GM19099 (cell line): ENCODE measurements around the gene PIMREG.

Experiments
- POLR2A ChIP-seq: IDR thresholded peaks from 3 replicates; pipeline ENCODE4 v1.6.1; 2011; ENCODE audit warnings: low read depth; ENCODE audit not compliant: insufficient read length; ENCODE audit errors: extremely low read depth

The PIMREG gene

GRCh38 chr17:6428207-6428965, 15.9 kb upstream of the PIMREG start:
- TF ChIP-seq POLR2A = no peak

DNA sequence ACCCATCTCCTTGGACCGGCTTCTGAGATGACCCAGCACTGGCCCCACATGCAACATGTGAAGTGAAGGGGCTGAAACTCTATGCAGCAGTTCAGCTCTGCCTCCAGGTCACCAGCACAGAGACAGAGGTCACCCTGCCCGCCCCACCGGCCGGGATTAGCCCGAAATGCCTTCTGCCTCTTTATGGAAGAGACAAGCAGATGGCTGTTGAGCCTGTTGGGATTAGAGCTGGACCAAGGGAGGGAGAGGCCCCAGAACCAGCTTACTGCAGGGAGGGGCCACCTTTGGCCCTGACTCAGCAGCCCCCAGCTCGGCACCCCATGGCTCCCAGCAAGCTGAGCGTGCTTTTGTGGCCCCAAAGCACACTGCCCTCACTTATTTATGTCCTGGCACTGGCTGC, 15.0 kb upstream of the PIMREG start:
- TF ChIP-seq POLR2A = no peak

DNA sequence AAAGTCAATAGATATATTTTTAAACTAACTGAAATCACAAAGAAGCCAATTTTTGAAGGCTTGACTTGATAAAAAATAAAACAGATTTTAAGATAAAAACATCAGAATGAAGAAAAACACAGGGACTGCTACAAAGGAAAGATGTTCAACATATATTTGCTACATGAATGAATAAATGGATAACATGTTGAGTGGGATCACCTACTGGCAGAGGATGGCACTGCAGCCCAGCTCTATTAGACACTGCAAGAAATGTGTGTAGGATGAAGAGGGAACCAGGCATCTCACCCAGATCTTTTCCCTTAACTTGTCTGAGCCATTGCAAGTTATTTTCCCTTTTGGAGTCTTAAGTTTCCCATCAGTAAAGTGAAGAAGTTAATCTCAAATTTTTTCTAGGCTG, 13.5 kb upstream of the PIMREG start:
- TF ChIP-seq POLR2A = no peak

DNA sequence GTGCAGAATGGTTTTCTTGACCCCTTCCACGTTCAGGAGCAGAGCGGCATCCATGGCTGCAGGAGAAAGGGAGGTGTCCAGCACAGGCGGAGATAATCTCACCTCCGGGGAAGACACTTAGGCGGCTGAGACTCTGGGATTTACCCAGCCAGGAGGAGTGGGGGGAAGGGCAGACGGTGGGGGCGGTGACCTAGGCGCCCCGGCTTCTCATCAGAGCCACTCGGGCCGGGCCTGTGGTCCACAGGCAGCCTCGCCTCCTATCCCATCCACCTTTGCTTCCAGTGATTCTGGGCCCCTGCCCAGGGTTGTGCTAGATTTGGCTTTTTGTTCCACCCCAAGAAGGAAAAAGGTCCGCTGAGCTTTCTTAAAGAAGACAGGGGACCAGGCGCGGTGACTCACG, 9.2 kb upstream of the PIMREG start, which contains the start of gene AIPL1:
Gene AIPL1 (minus strand): TSS at position 71 of the 400 bp plus-strand sequence. CDS start 17 bp downstream, at position 54.
- TF ChIP-seq POLR2A = no peak

- no peak for TF ChIP-seq POLR2A
Measured at GRCh38 chr17:6435968-6436367, 8.3 kb upstream of the PIMREG start.

- no peak for TF ChIP-seq POLR2A
Measured at GRCh38 chr17:6437466-6437865, 6.8 kb upstream of the PIMREG start.

DNA sequence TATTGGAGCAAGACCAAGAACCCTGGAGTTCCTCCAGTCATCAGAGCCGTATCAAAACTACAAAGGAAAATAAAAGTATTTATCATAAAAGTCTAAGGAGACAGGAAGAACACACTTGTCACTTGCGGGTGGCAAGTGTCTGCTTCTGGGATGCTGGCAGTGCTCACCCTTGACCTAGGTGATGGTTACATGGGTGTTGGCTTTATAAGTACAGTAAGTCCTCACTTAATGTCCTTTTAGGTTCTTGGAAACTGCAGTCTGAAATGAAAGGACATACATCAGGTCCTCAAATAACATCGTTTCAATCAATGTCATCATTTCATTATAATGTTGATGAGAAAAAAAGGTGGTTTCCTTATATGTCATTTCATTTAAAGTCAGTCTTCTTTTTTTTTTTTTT, 6.3 kb upstream of the PIMREG start:
- no peak for TF ChIP-seq POLR2A

GRCh38 chr17:6439951-6440350, 4.3 kb upstream of the PIMREG start:
- no peak for TF ChIP-seq POLR2A

- no peak for TF ChIP-seq POLR2A
Measured at GRCh38 chr17:6442775-6443174, 1.5 kb upstream of the PIMREG start.

- TF ChIP-seq POLR2A = no peak
Measured at GRCh38 chr17:6444571-6445335, 498 bp downstream of the PIMREG start.

DNA sequence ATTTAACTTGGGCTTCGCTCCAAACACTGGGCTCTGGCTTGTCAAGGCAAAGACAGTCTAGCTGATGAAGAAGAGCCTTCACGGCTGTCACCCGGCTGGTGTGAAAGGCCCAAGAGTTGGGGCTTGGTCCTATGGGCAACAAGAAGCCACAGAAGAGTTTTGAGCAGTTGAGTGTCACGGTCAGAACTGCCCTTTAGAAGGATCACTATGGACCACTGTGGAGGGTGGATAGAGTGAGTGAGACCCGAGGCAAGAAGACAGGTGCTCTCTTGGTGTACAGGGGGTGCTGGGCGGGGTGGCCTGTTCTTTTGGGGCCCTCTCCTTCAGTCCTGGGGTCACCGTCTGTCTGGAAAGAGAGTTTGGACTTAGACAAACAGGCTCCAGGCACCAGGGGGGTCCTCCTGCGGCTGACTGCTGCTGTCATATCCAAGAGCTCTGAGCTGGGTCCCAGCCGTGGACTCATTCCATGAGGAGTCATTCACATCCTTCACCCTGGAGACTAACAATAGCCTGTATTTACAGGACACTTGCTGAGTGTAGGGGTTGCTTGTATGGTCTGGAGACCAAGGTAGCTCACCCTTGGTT, 2.4 kb downstream of the PIMREG start:
- no peak for TF ChIP-seq POLR2A

DNA sequence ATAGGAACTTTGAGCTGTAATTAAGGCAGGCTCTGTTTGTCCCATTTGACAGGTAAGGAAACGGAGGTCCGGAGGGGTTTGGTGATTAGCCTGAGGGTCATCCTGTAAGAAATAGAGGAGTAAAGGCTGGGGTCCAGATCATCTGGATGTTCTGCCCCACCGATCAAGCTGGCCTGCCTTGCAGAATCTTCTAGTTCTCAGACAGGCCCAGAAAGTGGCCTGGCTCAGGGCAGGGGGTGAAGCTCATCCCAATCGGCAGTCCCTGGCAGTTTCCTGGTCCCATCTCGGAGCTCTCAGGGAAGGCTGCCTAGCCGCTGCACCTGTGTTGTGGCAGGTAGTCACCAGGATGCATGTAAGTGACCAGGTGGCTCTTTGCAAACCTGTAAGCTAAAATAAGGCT, 4.2 kb downstream of the PIMREG start:
- TF ChIP-seq POLR2A = no peak

DNA sequence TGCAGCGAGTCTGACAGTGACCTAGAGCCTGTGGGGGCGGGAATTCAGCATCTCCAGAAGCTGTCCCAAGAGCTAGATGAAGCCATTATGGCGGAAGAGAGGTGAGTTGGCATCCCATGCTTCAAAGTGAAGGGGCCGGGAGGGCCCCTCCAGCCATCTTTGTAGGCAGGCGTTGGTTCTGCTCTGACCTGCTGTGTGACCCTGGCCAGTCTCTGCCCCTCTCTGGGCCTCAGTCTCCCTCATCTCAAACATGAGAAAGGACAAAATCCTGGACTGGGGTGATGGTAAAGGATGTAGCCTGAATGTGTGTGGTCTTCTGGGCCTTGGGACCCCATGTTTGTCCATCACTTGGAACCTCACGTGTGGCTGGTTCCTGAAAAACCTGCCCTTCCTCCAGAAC, 5.1 kb downstream of the PIMREG start:
- TF ChIP-seq POLR2A = no peak

- no peak for TF ChIP-seq POLR2A
Measured at GRCh38 chr17:6450926-6451832, 6.9 kb downstream of the PIMREG start.
